GM18517 (cell line): ENCODE results near the gene KCNJ11.
"Not testable (repeated sequence)": the region's sequence is repeated elsewhere in the genome, so short reads cannot be mapped to it uniquely, and the experiment has no call there.

Experiments used
- ATAC-seq: cut with Tn5 transposase; IDR thresholded peaks from one replicate; pipeline ENCODE4 v1.9.1; 2021; ENCODE audit warnings: mild to moderate bottlenecking, moderate library complexity; ENCODE audit not compliant: unreplicated experiment

KCNJ11 gene

DNA sequence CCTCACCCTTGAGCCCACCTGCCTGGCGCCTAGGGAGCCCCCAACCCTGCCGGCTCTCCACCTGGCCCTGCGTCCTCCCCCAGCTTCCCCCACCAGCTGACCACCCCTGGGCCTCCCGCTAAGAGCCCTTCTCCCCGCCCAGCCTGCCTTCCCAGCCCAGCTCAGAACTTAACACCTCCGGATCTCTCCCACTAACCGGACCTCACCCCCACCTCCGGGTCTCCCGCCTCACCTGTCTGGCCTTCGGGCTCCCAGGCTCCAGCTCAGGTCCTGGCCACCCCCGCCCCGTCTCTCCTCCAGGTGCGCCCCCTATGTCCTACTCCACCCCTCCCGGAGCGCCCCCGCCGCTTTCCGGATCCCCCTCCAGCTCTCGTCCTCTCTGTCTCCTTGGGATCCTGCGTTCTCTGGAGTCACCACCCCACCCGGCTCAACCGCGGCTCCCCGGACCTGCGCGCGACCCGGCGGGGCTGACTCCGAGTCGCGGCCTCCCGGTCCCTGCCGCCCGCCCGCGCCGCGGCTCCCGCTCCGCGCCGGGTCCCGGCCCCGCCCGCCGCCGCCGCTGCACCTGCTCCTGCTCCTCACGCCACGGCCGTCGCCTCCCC, at the start of gene KCNJ11:
KCNJ11 (minus strand) TSS at position 51 of the 602 bp plus-strand sequence. CDS start 568 bp downstream, outside the sequence.
- no peak for ATAC-seq

DNA sequence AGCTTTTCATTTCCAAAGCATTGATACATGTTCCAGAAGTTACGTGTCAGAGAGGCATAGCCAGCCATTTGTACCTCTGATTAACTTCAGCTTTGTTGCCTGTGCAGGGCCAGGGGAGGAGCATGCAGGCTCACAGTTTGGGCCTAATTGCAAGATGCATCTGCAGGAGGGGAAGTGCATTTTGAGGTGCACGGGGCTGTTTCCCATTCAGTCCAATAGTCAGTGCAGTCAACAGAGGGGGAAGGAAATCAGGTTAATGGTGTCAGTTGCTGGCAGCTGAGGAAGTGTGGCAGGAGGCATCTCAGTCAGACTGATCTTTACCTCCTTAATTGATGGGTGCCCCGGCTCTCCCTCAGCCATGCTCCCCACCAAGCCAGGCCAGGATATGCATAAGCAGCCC, 48.9 kb upstream of the KCNJ11 start:
- no peak for ATAC-seq

DNA sequence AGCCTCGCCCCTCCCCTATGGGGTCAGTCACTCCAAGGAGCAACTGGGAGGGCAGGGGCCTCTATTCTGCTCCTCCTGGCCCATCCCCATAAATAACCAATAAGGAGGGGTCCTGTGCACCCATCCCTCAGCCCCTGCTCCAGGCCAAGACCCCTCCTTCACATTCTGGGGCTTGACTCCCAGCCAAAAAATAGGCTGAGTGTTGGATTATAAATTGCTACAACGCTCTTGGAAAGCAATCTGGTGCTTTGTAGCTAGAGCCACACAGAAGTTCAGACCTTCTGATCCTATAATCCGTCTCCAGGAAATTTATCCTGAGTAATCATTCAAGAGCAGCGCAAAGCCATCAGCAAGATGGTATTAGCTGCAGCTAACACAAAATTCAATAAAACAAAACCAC, 45.6 kb upstream of the KCNJ11 start:
- no peak for ATAC-seq

DNA sequence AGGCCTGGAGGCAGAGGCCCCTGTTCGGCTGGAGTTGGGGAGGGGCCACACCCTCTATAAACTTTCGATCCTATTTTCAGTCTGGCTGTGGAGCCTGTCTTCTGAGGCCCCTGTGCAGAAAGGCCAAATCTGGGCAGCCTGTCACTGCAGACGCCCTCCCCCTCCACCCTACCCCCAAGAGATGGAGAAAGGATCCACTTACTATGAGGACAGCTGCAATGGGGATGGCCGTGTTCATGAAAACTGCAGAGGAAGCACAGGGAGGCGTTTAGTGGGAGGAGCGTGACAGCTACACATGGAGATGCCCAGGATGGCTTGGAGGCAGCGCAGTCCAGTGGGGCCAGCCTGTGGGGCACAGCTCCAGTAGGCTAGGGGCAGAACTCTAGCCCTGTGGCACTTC, 43.5 kb upstream of the KCNJ11 start:
- no peak for ATAC-seq

DNA sequence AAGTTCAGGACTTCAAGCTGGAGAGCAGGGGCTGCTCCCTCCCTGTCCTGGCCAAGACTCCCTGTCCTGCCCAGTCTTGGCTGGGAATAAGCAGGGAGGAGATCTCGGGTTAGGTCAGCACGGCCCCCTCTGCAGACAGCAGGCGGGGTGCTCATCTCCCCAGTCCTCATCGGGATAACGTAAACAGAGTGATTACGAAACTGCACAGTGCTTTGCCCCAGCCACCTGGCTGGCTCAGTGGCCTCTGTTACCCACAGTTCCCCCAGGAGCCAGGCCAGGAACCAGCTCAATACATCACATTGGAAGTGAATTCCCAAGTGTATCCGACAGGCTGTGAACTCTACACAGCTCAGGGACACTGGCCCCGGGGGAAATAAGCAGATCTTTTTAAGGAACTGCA, 42.7 kb upstream of the KCNJ11 start:
- no peak for ATAC-seq

DNA sequence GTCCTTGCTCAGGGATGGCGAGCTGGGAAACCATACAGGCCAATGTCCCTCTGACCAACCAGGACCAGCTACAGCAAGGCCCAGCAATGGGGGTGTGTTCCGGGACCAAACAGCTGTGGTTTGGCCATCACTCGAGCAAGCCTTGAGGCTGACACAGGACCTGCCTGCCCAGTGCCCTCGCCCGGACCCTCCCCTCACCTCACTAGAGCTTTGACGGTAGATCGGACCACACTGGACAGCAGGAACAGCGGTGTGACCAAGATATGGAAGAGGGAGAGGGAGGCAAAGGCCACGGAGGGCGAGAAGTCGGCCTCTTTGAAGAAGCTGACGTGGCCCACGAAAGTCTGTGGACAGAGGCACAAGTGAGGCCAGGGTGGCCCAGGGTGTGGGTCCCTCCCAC, 42.2 kb upstream of the KCNJ11 start:
- ATAC-seq = no peak

DNA sequence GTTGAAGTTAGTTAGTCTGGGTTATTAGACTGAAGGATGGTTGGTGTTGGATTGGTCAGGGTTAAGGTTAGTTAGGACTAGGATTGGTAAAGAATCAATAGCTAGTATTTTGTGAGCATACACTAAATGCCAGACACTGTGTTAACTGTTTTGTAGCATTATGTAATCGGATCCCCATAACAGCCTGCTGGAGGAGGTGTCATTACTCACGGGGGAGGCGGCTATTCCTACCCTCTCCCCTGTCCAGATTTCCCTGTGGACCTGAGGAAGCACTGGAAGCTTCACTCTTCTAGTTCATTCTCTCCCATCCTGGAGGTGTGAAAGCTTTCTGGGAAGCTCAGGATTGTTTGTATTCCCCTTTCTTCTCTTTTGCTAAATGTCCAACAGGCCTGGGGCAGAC, 40.5 kb upstream of the KCNJ11 start:
- ATAC-seq = no peak

DNA sequence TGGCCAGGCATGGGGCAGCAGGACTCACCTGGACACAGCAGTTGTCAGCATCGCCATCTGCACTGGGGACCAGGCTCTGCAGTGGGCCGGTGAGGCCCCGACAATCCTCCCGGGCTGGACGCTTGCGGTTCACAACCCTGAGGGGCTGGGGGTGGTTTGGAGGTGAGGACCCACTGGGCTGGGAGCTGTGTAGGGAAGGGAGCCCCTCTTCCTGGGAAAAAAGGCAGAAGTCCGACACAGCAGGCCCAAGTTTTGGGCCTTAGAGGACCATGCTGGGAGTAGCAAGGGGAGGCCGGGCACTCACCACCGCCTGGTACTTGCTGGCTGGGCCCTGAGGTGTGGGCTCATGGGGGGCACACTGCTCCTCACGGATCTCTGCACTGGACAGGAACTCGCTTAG, 39.8 kb upstream of the KCNJ11 start:
- no peak for ATAC-seq

DNA sequence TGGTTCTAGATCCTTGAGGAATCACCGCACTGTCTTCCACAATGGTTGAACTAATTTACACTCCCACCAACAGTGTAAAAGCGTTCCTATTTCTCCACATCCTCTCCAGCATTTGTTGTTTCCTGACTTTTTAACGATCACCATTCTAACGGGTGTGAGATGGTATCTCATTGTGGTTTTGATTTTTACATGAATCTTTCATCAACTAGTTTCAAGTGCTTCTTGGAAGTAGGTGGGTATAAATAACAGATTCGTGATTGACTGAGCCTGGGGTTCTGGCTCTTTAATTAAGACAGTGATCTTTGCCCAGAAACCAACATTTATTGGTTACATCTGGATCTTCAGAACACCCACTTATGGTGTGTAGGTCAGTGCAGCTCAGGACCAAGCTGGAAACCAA, 37.8 kb upstream of the KCNJ11 start:
- ATAC-seq = not testable (repeated sequence)

DNA sequence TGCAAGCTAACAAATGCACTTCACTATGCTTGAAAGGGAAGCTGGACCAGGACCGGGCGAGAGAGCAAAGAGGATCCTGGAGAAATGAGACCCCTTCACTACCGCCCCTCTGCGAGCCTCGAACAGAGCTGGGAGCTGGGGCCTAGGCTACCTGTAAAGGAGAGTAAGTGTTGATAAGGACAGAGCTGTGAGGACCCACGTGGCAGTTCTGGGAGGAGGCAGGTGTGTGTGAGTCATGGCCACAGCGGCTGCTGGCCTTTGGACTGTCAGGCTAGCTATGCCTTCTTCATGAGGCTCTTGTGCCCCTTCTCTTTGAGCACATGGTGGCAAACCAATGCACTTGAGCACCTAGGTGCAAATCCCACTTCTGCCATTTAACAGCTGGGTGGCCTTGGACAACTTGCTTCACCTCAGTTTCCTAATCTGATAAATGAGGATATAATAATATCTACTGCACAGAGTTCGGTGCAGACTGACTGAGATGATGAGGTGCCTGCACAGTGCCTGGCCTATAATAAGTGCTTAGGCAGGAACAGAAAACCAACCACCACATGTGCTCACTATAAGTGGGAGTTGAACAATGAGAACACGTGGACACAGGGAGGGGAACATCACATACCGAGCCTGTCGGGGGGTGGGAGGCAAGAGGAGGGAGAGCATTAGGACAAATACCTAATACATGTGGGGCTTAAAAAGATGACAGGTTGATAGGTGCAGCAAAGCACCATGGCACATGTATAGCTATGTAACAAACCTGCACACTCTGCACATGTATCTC, 35.3 kb upstream of the KCNJ11 start:
- no peak for ATAC-seq

DNA sequence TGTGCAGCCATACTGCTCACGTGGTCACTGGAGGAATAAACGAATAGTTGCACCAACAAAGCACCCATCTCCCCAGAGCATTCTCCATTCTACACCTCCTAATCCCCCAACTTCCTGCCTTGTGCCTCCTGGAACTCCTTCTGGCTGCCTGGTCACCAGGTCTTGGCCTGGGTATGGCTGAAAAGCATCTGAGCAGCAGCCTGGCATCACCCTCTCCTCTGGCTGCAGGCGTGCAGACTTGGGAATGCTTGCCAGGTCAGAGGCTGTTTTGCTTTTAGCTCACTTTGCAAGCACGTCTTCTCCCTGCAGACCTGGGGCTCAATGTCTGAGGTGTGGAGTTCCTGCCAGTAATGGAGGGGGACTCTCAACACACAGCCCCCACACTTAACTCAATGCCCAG, 33.3 kb upstream of the KCNJ11 start:
- ATAC-seq = no peak

DNA sequence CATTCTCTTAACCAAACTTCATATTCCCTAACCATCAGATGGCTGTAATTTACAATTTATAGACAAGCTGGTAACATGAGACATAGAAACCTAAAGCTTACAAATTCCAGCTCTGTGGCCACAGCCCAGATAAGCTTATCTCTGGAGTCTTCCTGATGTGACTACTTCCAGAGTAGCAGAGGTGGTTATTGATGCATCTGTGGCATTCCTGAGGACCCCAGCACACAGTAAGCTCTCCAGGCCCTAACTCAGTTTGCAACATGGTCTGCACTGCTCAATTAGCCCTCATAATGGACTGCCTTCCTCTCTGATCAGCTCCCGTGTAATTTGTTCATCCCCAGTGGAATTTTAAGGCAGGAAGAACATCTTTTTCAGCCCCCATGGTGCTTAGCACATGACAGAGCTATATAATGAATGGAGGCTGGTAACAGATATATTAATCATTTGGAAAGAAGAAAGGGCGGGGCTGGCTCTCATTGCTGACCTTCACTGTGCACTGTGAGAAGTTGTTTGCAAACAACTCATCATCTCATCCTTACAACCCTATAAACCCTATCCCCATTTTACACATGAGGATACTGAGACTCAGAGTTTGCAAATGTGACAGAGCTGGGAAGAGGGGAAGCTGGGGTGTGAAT, 30.1 kb upstream of the KCNJ11 start:
- no peak for ATAC-seq

DNA sequence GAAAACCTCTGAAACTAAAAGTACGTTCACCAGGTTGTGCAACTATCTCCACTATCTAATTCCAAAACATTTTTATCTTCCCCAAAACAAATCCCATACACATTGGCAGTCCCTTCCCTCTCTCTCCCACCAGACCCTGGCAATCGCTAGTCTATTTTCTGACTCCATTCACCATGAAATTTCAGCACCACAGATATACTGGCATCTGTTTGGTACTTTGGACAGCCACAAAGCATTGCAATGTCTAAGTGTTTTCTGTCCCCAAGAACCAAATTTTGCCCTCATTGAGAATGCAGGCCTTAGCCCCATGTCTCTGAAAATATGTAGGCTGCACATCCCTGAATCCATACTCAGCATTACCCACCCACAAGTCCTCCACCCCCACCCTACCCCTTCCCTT, 28.0 kb upstream of the KCNJ11 start:
- ATAC-seq = no peak

DNA sequence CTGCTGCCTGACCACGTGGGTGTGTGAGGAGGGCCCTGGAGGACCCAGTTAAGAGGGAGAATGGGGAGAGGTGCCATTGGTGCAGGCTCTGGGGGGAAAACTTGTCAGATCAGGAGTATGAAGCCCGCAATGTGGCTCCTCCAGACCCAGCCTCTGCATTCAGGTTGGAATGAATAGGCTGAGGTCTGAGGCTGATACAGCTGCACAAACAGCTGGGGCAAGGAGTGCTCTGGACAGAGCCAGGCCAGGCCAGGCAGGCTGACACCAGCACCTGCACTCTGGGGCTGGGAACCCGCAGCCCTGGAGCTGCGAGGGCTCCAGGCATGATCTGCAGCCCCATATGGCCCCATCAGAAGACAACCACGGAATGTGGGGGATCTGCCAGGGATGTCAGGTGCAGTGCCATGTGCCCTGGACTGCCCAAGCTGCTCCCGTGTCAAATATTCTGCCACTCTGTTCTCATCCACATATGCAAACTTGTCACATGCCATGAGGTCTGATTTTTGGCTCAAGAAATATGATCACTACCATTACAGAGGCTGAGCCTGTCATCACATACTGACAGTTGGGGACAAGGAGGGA, 27.2 kb upstream of the KCNJ11 start:
- no peak for ATAC-seq

DNA sequence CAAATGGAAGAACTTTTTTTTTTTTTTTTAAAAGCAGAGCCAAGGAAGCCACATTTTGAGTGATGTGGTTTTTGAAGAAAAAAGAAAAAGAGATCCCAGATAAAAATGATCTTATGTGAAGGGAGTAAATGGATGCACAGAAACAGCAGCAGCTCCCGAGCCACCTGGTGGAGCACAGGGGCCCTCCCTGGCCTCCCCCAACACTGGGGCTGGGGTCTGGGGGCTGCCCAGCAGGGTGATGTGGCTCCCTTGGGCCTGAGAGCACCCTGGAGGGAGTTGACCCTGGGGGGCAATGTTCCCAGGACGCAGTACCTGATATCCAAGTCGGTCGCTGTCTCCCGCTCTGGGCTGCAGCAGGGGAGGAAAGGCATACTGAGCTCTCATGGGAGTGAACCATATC, 26.5 kb upstream of the KCNJ11 start:
- ATAC-seq = no peak

DNA sequence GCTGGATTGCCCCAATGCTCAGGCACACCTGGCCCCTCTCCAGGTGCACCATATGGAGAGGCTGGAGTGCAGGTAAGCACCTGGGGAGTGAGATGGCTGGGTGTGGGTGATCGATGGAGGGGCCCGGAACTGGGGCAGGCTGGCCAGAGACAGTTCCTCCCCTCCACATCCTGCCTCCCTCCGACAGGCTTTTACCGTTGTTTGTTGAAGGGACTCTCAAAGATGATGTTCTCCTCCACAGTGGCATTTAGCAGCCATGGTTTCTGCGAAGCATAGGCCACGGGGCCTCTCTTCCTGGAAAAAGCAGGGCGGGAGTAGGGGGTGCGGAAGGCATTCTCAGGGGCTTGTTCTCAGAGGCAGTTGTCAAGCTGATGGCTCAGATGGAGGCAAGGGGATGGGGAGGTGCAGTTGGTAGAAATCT, 25.9 kb upstream of the KCNJ11 start:
- ATAC-seq = no peak

DNA sequence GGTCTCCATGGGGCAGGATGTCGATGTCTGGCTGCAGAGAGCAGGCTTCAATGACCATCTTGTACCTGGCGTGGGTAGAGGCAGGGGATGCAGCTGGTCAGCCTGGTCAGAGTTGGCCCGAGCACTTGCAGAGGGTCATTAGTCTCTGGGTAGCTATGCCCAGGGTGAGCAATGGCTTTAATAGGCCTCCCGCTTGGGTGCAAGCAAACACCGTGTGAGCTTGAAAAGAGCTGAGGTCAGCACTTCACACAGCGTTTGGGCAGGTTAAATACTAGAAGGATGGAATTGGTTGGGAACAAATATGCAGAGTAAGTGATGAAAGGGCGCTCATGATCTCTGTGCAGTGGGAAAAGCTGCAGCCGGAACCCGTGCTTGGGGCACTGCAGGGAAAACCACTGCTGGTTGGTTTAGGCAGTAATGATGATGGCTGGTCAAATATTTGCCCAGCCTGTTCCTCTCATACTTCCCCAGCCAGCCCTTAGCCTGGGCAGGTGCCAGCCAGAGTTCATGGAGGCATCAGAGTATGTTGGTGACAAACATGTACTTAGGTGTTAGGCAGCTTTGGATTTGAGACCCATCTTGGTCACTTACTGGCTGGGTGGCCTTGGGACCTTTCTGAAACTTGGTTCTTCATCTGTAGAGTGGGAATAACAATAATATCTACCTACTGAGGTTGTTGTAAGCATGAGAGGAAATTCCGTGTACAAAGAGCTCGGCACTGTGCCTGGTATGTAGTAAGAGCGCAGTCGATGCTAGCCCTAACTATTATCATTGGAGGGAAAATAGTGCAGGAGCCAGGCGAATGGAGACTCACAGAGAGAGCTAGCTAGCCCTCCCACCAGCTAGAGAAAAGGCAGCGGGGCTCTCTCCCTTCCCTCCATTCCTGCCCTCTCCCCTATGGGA, 25.2 kb upstream of the KCNJ11 start:
- ATAC-seq = no peak

DNA sequence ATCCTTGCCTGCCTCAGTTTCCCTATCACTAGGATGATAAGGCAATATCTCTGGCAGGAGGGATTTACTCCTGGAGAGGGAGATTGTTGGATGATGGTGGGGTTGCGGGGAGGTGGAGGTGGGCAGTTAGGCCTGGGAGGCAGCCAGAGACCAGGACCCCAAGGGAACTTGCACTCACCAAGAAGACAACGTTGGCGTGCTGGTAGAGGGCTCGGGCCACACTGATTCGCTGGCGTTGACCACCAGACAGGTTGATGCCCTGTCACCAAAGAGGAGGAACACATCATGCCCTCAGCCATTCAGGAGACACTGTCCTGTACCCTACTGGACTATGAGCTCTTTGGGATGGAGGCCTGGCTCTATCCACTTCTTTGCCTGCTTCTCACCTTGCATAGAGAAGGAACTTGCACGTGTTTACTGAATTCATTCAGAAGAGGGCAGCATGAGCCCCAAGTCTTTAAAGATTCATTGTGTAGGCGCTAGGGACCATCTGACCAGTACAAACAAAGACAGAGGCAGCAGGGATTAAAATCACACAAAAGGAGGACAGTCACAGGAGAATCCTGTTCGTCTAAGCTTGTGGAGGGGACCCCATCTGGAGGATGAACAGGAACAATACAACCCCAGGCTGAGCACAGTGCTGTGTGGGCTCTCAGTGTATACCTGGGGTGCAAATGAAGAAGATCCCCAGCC, 24.2 kb upstream of the KCNJ11 start:
- no peak for ATAC-seq

DNA sequence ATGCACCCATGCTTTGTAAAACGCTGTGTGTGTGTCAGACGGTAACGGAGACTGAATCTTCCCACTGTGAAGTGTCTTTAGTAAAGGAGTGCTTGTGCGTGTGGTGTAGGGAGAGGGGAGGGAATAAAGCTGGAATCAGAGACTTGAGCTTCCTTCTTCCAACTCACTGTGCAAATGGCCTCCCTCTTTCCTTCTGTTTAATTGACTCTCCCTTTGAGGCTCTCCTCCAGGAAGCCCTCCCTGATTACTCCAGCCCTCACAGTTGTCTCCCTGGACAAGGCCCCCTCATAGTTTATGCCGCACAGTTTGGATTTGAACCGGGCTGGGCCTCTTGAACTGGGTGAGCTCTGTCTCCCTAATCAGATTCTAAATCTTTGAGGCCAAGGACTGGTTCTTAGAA, 23.0 kb upstream of the KCNJ11 start:
- ATAC-seq = no peak
